GM12873 (cell line): ENCODE results near the gene DEPDC7.

ENCODE experiments used
- CTCF ChIP-seq: IDR thresholded peaks from 2 replicates; pipeline ENCODE4 v1.5.1; 2012; ENCODE audit warnings: low read depth, mild to moderate bottlenecking, moderate library complexity, low read length, control low read depth; ENCODE audit not compliant: insufficient read depth; ENCODE audit errors: missing control alignments

DEPDC7 gene

GRCh38 chr11:33040033-33040861 is 24.6 kb downstream of the DEPDC7 start:
- TF ChIP-seq CTCF: no peak

DNA sequence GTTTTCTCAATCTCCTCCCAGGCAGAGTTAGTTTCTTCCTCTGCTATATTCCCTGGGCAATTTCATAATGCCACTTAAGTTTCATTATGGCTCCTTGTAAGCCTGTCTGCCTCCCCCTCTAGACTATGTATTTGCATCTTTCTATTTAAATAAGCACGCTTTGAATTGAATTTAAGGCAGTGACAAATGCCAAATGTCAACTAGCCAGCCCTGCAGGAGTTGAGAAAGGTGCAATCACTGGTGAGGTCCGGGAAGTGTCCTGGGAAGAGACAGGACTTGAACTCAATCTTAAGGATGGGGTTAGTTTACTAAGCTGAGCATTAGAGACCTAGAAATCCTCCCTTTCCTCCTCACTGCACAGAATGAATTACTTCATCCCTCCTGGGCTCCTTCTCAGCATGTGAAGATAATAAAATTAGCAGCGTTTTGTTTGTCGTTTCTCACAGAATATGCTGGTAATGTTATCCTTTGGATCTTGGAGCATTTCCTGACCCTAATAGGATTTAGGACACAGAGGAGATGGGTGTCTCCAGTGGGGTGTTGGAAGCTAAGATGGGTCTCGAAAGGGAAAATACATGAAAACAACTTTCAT is 25.3 kb downstream of the DEPDC7 start:
- no peak for TF ChIP-seq CTCF

- no peak for TF ChIP-seq CTCF
Measured at GRCh38 chr11:33043221-33043830, 27.6 kb downstream of the DEPDC7 start.

GRCh38 chr11:33044285-33044756 is 28.6 kb downstream of the DEPDC7 start:
- TF ChIP-seq CTCF: no peak

- no peak for TF ChIP-seq CTCF
Measured at GRCh38 chr11:33045551-33046255, 30.0 kb downstream of the DEPDC7 start.

GRCh38 chr11:33052231-33052630 is 36.6 kb downstream of the DEPDC7 start:
- no peak for TF ChIP-seq CTCF

DNA sequence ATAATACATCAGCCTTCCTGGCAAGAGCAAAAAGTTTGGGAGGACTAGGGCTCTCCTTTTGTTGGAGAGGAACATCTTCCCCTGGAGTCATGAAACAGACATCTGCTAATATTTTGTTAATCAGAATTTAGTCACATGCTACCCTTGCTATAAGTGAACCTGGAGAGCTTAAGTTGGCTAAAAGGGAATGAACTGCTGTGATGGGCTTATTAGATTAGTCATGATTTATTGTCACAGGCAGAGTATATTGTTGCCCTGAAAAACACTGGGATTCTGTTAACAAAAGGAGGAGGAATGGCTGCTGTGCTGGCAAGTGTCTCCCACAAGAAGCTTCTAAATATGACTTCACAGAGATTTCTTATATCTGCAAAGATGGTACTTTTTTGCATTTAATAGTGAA is 39.7 kb downstream of the DEPDC7 start:
- TF ChIP-seq CTCF: no peak
